Measurements from ENCODE around the gene MUC5AC.
"Not testable (repeated sequence)": the region's sequence is repeated elsewhere in the genome, so short reads cannot be mapped to it uniquely, and the experiment has no call there.

The MUC5AC gene

GRCh38 chr11:1232883-1233321, 75.1 kb downstream of the MUC5AC start:
- no peak for DNase-seq (ENCODE audit: extremely low read depth in 1 of 2, low read depth in 1 of 2)

- DNase-seq (ENCODE audit: extremely low read depth in 1 of 2, low read depth in 1 of 2): no peak
Measured at GRCh38 chr11:1233351-1234053, 75.7 kb downstream of the MUC5AC start.

- DNase-seq (ENCODE audit: extremely low read depth in 1 of 2, low read depth in 1 of 2): no peak
Measured at GRCh38 chr11:1234054-1234720, 76.4 kb downstream of the MUC5AC start.

- DNase-seq (ENCODE audit: extremely low read depth in 1 of 2, low read depth in 1 of 2): no peak
Measured at GRCh38 chr11:1234771-1235305, 77.1 kb downstream of the MUC5AC start.

GRCh38 chr11:1235306-1235900, 77.7 kb downstream of the MUC5AC start:
- DNase-seq (ENCODE audit: extremely low read depth in 1 of 2, low read depth in 1 of 2): no peak

GRCh38 chr11:1235901-1236315, 78.2 kb downstream of the MUC5AC start:
- no peak for DNase-seq (ENCODE audit: extremely low read depth in 1 of 2, low read depth in 1 of 2)

GRCh38 chr11:1236316-1237127, 78.8 kb downstream of the MUC5AC start:
- no peak for DNase-seq (ENCODE audit: extremely low read depth in 1 of 2, low read depth in 1 of 2)

- no peak for DNase-seq (ENCODE audit: extremely low read depth in 1 of 2, low read depth in 1 of 2)
Measured at GRCh38 chr11:1237128-1237580, 79.4 kb downstream of the MUC5AC start.

- DNase-seq (ENCODE audit: extremely low read depth in 1 of 2, low read depth in 1 of 2): no peak
Measured at GRCh38 chr11:1237851-1238250, 80.1 kb downstream of the MUC5AC start.

GRCh38 chr11:1238767-1239595, 81.2 kb downstream of the MUC5AC start:
- DNase-seq (ENCODE audit: extremely low read depth in 1 of 2, low read depth in 1 of 2): no peak

GRCh38 chr11:1239596-1240205, 81.9 kb downstream of the MUC5AC start:
- DNase-seq (ENCODE audit: extremely low read depth in 1 of 2, low read depth in 1 of 2): no peak

GRCh38 chr11:1240771-1241170, 83.0 kb downstream of the MUC5AC start:
- no peak for DNase-seq (ENCODE audit: extremely low read depth in 1 of 2, low read depth in 1 of 2)

- no peak for DNase-seq (ENCODE audit: extremely low read depth in 1 of 2, low read depth in 1 of 2)
Measured at GRCh38 chr11:1241706-1242105, 84.0 kb downstream of the MUC5AC start.

- DNase-seq (ENCODE audit: extremely low read depth in 1 of 2, low read depth in 1 of 2): no peak
Measured at GRCh38 chr11:1242289-1242688, 84.5 kb downstream of the MUC5AC start.

- DNase-seq (ENCODE audit: extremely low read depth in 1 of 2, low read depth in 1 of 2): not testable (repeated sequence)
Measured at GRCh38 chr11:1242751-1243150, 85.0 kb downstream of the MUC5AC start.

GRCh38 chr11:1243521-1243920, 85.8 kb downstream of the MUC5AC start:
- DNase-seq (ENCODE audit: extremely low read depth in 1 of 2, low read depth in 1 of 2): not testable (repeated sequence)

- DNase-seq (ENCODE audit: extremely low read depth in 1 of 2, low read depth in 1 of 2): not testable (repeated sequence)
Measured at GRCh38 chr11:1244557-1244956, 86.8 kb downstream of the MUC5AC start.

- DNase-seq (ENCODE audit: extremely low read depth in 1 of 2, low read depth in 1 of 2): not testable (repeated sequence)
Measured at GRCh38 chr11:1245717-1246116, 88.0 kb downstream of the MUC5AC start.

GRCh38 chr11:1246301-1246700, 88.5 kb downstream of the MUC5AC start:
- not testable (repeated sequence) for DNase-seq (ENCODE audit: extremely low read depth in 1 of 2, low read depth in 1 of 2)

Data from stimulated activated CD8-positive, alpha-beta memory T cell treated with anti-CD3 and anti-CD28 coated beads, Interleukin-7, amount 100 ng/mL, for 48 hours (primary cell).